ENCODE data around the gene DOK4. TPM values are rescaled to one million over a fixed set of nuclear protein-coding genes. Genes with fewer than 3 reads are reported as not detected.

Gene DOK4
- total RNA-seq, 1 experiment from 2014 or later: 14.4 TPM

DNA sequence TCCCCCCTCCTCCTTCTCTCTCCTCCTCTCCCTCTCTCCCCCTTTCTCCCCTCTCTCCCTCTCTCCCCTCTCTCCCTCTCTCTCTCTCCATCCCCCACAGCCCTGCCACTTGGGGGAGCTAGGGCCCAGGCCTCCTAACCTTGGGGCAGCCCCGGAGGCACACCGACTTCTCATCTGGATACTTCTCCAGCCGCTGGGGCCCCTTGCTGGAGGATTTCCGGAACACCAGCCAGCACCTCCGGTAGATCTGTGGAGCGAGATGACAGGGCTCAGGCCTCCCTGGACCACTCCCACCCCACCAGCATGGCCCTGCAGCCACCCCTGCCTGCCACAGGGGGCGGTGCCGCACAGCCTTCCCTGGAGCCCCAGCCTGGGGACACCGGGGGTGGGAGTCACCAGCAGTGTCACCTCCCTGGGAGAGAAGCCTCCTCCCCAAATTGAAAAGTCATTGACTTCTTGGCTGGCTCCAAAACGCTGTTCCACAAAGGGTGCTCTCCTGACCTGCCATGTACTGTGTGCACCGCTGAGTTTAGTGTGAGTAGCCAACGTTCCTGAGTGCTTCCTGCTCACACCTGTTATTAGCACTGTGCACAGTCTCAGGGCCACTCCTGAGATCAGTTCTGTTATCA lies 10.5 kb downstream of the DOK4 start:
- Histone ChIP-seq H3K79me2 (ENCODE audit: insufficient read depth, low read length) (no peaks in the 10 kb centered on the region), H2AFZ (ENCODE audit: low read depth, low read length, poor library complexity, severe bottlenecking) (no peak overlapping the region), H3K4me1 (ENCODE audit: control insufficient read depth in 1 of 2, insufficient read depth in 2 of 2, low read length in 2 of 2) (peaks cover 19 to 31% of the 10 kb centered on the region in 2 experiments; a peak in 3 of 4 replicates), H4K20me1 (ENCODE audit: insufficient read depth) (no peaks in the 10 kb centered on the region), H3K4me3 (replicated peaks in 1 of 2; ENCODE audit: low read depth in 1 of 2, low read length in 2 of 2) (no peak overlapping the region), H3K27ac (ENCODE audit: low read depth, low read length) (peak overlapping the region; percentile 42), H3K9me2 (ENCODE audit: insufficient read depth) (no peaks in the 10 kb centered on the region), H3K9me3 (ENCODE audit: control insufficient read depth in 1 of 2, insufficient read depth in 1 of 2, low read depth in 1 of 2, low read length in 2 of 2) (no peaks in the 10 kb centered on the region), H3K36me3 (ENCODE audit: control insufficient read depth in 1 of 2, insufficient read depth in 2 of 2, low read length in 2 of 2) (peaks cover 6 to 19% of the 10 kb centered on the region in 2 experiments; a peak in 3 of 4 replicates), H3K9ac (ENCODE audit: low read length) (no peak overlapping the region; the same call in 1 of the 2 replicates), H3K4me2 (ENCODE audit: low read length) (peak overlapping the region; percentile 48), H3K27me3 (ENCODE audit: insufficient read depth, low read length) (no peaks in the 10 kb centered on the region)
- ChIA-PET CTCF (interaction anchor here (1.6 kb wide), 1 partner anchor 14 kb away, joined by 10 read pairs; the partner anchor contains the start of gene POLR2C), POLR2A (no interaction called here), RAD21 (ENCODE audit: low non-redundant PET in 1 of 2, low total read pairs in 2 of 2, uncharacterized antibody in 2 of 2, unreplicated experiment in 2 of 2) (interaction anchor here in 1 of 2 experiments (0.7 kb wide), 1 partner anchor 44 kb away, joined by 3 read pairs; no protein-coding TSS in a partner anchor)
- ATAC-seq (peak; percentile 94), DNase-seq (ENCODE audit: low read depth, low spot score) (peak; percentile 24)
- intact Hi-C loops (cut with micrococcal nuclease): loop anchor here (1.0 kb wide), 1 partner anchor 43 kb away; no protein-coding TSS in a partner anchor
- TF ChIP-seq ZFX (IDR thresholded peaks at IDR 0.05) (no peak), CEBPB (IDR thresholded peaks at IDR 0.05; ENCODE audit: low read depth) (no peak), EGR1 (IDR thresholded peaks at IDR 0.05; ENCODE audit: low read depth) (no peak)
- TF ChIP-seq, protein P1, sequence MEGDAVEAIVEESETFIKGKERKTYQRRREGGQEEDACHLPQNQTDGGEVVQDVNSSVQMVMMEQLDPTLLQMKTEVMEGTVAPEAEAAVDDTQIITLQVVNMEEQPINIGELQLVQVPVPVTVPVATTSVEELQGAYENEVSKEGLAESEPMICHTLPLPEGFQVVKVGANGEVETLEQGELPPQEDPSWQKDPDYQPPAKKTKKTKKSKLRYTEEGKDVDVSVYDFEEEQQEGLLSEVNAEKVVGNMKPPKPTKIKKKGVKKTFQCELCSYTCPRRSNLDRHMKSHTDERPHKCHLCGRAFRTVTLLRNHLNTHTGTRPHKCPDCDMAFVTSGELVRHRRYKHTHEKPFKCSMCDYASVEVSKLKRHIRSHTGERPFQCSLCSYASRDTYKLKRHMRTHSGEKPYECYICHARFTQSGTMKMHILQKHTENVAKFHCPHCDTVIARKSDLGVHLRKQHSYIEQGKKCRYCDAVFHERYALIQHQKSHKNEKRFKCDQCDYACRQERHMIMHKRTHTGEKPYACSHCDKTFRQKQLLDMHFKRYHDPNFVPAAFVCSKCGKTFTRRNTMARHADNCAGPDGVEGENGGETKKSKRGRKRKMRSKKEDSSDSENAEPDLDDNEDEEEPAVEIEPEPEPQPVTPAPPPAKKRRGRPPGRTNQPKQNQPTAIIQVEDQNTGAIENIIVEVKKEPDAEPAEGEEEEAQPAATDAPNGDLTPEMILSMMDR (IDR thresholded peaks at IDR 0.05 in 2 of 3, conservative IDR thresholded peaks at IDR 0.05 in 1 of 3; ENCODE audit: borderline replicate concordance in 1 of 3, insufficient read depth in 1 of 3, low read depth in 2 of 3, low read length in 2 of 3): peak; percentile 70 to 83 (median 82); a peak in 4 of 6 replicates
- TF ChIP-seq, protein P2, sequence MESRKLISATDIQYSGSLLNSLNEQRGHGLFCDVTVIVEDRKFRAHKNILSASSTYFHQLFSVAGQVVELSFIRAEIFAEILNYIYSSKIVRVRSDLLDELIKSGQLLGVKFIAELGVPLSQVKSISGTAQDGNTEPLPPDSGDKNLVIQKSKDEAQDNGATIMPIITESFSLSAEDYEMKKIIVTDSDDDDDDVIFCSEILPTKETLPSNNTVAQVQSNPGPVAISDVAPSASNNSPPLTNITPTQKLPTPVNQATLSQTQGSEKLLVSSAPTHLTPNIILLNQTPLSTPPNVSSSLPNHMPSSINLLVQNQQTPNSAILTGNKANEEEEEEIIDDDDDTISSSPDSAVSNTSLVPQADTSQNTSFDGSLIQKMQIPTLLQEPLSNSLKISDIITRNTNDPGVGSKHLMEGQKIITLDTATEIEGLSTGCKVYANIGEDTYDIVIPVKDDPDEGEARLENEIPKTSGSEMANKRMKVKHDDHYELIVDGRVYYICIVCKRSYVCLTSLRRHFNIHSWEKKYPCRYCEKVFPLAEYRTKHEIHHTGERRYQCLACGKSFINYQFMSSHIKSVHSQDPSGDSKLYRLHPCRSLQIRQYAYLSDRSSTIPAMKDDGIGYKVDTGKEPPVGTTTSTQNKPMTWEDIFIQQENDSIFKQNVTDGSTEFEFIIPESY (IDR thresholded peaks at IDR 0.05; ENCODE audit: extremely low read depth, insufficient replicate concordance, low read length): no peak
- no TSS peak for BruUV-seq (replicated peaks)
